D721Med (cell line): ENCODE measurements around the gene COL6A2.

Source experiments
- DNase-seq: peaks from one replicate; pipeline ENCODE4 v3.0.0; 2011; ENCODE audit warnings: low spot score; ENCODE audit not compliant: insufficient read length
- FAIRE-seq: peaks from 2 replicates; lab custom pipeline; 2011; peaks lifted over from hg19 to GRCh38; lab: Jason Lieb, UNC
- TF ChIP-seq, protein P1 (sequence below): IDR thresholded peaks from 2 replicates; pipeline ENCODE4 v1.5.1; 2012; ENCODE audit warnings: mild to moderate bottlenecking, control low read depth; ENCODE audit not compliant: insufficient read depth; ENCODE audit errors: missing control alignments

Gene COL6A2

DNA sequence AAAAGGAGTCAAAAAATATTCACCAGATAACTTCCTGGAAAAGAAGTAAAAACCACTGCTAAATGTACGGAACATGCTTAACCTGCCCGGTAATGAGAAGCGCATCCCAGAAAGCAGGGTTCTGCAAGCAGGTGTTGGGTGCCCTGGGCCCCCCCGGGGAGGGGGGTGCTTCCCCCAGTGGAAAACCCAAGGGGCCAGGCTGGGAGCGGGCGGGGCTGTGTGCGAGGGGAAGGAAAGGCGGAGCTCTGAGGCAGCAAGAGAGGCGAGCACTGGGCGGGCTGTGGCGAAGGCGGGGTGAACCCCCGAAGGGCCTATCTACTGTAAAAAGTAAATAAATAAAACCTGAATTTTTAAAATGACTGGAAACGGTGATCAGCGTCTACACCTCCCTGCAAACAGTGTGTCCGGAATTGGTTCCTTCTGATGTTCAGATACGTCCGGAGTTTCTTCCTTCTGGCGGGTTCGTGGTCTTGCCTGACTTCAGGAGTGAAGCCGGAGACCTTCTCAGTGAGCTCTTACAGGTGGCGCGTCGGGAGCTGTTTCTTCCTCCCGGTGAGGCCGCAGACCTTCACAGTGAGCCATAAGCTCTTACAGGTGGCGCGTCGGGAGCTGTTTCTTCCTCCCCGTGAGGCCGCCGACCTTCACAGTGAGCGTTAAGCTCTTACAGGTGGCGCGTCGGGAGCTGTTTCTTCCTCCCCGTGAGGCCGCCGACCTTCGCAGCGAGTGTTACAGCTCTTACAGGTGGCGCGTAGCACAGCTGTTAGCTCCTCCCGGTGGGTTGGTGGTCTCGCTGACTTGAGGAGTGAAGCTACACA is 44.1 kb downstream of the COL6A2 start:
- TF ChIP-seq, protein P1, sequence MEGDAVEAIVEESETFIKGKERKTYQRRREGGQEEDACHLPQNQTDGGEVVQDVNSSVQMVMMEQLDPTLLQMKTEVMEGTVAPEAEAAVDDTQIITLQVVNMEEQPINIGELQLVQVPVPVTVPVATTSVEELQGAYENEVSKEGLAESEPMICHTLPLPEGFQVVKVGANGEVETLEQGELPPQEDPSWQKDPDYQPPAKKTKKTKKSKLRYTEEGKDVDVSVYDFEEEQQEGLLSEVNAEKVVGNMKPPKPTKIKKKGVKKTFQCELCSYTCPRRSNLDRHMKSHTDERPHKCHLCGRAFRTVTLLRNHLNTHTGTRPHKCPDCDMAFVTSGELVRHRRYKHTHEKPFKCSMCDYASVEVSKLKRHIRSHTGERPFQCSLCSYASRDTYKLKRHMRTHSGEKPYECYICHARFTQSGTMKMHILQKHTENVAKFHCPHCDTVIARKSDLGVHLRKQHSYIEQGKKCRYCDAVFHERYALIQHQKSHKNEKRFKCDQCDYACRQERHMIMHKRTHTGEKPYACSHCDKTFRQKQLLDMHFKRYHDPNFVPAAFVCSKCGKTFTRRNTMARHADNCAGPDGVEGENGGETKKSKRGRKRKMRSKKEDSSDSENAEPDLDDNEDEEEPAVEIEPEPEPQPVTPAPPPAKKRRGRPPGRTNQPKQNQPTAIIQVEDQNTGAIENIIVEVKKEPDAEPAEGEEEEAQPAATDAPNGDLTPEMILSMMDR: no peak
- no peak for DNase-seq
- FAIRE-seq: no peak

DNA sequence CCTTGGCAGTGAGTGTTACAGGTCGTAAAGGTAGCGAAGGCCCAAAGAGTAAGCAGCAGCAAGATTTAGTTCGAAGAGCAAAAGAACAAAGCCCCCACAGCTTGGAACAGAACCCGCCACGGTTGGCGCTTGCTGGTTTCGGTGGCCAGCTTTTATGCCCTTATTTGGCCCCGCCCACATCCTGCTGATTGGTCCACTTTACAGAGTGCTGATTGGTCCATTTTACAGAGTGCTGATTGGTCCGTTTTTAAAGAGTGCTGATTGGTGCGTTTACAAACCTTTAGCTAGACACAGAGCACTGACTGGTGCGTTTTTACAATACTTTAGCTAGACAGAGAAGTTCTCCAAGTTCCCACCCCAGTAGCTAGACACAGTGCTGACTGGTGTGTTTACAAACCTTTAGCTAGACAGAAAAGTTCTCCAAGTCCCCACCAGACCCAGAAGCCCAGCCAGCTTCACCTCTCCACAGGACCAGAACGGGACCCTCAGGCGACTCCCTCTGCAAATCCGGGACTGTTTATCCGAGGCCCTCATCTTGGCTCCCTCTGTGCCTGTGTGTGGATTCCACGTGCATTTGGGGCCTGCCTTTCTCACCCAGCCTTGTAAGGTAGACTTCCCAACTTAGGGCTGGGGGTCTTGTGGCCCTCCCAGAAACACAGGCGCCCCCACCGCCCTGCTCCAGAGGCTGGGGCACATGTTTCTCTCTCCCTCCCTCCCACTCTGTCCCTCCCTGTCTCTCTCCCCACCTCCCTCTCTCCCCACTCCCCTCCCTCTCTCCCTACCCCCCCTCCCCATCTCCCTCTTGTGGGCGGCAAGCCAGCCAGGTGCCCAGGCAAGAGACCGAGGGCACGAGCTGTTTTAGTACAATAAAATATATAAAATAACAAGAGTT is 44.9 kb downstream of the COL6A2 start:
- TF ChIP-seq, protein P1: no peak
- FAIRE-seq: no peak
- no peak for DNase-seq

DNA sequence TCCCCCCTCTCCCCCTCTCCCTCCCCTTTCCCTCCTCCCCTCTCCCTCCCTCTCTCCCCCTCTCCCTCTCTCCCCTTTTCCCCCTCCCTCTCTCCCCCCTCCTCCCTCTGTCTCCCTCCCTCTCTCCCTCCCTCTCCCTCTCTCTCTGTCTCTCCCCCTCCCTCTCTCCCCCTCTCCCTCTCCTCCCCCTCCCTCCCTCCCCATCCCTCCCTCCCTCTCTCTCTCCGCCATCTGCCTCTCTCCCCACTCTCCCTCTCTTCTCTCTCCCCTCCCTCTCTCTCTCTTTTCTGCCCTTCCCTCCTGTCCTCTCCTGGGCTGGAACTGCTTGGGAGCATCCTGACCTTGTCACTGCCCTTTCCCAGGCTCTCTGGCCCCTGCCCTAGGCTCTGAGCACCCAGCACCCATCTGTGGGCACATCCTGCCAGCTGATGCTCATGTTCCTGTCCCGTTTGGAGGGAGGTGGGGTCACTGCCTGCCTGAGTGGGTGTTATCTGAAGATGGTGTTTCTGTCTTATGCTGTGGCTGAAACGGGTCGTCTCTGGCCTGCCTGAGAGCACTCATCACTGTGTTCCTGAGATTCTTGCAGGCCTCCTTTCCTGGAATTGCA is 46.7 kb downstream of the COL6A2 start:
- FAIRE-seq (no peak), DNase-seq (no peak)
- TF ChIP-seq, protein P1: no peak

DNA sequence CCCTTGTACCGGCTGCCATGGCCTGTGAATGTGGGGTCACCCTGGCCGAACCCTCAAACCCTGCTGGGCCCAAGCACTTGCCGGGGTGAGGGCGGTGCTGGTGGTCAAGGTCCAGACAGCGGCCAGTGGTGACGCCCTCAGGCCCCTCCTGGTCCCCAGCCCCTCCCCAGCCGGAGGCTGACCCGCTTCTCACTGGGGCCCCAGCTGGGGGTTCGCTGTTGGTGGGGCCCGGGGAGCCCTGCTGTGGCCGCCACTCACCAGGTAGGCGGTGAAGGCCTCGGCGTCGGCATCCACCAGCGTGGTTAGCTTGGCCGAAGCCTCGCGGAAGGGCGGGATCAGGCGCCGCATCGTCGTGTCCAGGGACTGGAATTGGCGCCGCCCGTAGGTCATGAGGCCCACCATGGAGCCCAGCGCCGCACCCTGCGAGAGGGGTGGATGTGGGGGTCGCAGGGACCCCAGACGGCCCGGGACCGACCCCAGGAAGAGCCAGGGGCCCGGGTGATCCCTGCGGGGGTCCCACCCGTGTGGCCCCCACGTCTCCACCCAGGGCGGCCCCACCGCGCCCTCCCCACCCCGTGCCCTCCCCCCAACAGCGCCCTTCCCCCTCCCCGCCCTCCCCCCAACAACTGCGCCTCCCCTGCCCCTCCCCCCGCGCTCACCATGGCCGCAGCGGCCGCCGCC is 47.4 kb downstream of the COL6A2 start:
- TF ChIP-seq, protein P1: no peak
- no peak for DNase-seq
- FAIRE-seq: no peak

DNA sequence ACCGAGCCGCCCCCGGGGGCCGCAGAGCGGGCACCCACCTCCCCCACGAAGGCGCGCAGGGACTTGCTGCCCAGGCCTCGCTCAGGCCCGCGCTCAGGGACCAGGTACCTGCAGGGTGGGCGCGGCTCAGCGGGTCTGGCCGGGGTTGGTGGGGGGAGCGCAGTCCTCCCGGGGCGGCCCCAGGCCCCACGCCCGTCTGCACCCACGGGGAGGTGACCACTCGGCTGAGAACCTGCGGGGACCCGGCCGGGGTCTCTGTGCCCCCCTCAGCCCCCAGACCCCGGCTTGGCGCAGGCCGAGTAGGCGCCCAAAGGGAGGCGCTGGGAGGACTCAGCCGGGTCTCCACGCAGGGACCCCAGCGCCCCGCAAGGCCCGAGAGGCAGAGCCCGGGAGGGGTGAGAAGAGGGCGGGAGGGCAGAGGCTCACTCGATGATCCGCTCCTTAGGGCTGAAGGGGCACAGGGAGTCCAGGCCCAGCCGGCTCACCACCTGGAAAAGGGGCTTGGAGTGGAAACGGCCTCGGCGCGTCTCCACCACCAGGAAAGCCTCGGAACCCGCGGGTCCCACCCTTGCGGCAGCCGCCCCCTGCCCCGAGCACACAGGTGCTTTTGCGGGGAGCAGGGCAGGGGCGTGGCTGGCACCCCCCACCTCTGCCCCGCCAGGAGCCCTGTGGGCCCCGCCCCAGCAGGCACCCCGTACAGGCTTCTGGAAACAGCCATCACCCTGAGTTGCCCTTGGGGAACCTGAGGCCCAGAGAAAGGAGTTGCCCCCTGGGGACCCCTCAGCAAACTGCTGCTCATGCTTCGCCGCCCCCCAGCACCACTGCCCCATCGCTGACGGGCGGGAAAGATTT is 48.2 kb downstream of the COL6A2 start:
- DNase-seq (no peak), FAIRE-seq (no peak)
- TF ChIP-seq, protein P1: no peak

DNA sequence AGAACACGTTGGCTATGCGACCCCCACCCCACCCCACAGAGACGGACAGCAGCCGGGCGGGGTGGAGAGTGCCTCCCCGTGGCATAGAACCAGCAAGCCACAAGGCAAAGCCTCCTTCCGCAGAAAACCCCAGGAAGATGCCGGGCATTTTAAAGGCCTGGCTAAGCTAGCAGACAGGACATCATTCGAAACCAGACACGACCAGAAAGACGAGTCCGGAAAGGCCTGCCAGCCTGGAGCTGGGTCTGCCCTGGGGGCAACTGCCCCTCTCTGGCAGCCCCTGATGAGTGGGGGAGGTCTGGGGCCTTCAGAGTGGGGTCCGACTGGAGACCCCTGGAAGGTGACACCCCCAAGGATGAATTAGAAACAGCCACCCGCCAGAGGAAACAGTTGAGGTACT is 48.9 kb downstream of the COL6A2 start:
- DNase-seq (no peak), FAIRE-seq (no peak)
- TF ChIP-seq, protein P1: no peak
